GM12891 (cell line): ENCODE measurements around the gene EPB41L5.

Source experiments
- POLR2AphosphoS5 ChIP-seq: IDR thresholded peaks from 2 replicates; pipeline ENCODE4 v1.6.1; 2011; ENCODE audit warnings: low read depth, low read length, control low read depth
- TAF1 ChIP-seq: IDR thresholded peaks from 2 replicates; pipeline ENCODE4 v1.6.1; 2011; ENCODE audit warnings: low read depth, low read length, control low read depth

GRCh38 chr2:120020554-120020953, 7.7 kb downstream of the EPB41L5 start:
- TF ChIP-seq TAF1 (no peak), POLR2AphosphoS5 (no peak)
